ENCODE data around the gene GYPC.

The GYPC gene

DNA sequence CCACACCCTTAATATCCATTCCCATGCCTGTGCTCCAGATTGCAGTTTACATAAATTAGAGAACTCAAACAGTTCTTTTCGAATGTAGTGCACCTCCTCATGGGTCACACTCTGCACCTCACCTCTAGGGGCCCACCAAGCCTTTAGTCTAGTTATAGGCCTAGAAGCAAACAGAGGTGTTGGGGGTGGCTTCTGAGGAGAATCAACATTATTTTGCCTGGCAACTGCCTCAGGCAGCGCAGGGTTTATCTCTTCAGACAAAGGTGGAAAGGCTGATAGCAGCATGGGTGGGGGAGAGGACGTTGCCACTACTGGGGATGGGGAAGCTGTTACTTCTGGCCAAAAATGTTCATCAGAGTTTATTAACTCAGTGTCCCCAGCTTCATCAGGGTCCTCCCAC is 5.0 kb upstream of the GYPC start:
- DNase-seq (ENCODE audit: low read depth) = no peak

DNA sequence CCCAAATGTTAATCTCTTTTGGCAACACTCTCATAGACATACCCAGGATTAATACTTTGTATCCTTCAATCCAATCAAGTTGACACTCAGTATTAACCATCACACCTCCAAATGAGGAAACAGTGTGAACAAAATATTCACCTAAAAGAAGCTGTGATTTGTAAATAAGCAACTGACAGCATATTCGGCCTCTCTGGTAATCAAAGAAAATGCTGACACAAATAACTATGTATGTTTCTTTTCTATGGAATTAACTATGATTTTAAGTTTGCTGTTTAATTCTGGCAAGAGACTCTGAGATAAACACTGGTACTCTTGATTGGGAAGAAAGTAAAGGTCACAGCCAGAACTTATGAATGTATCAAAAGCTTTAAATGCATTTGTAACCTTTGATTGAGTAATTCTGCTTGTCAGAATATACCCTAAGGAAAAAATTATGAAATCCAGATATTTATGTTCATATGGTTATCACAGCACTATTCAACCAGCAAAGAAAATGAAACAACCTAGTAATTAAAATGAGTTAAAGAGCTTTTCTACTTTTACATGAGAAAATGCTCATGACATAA is 3.6 kb upstream of the GYPC start:
- no peak for DNase-seq (ENCODE audit: low read depth)

- no peak for DNase-seq (ENCODE audit: low read depth)
Measured at GRCh38 chr2:126653109-126653508, 2.8 kb upstream of the GYPC start.

- DNase-seq (ENCODE audit: low read depth) = no peak
Measured at GRCh38 chr2:126653761-126654160, 2.2 kb upstream of the GYPC start.

DNA sequence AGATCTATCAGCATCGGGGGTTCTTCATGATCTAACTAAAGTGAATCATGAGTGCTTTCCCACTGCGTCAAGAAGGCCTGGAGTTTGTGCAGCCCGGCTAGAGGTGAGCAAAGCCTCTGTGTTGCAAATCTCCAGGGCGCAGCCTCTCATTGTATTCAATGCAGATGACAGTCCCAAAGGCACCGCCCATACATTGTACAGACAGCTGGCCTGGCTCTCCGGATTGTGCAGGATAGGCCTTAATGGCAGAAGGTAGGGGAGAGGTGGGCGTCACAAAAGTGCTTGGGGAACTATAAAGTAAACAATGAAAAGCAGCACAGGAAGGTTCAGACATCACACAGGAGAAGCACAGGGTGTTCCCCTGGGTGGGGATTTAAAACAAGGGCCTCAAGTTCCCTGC is 907 bp upstream of the GYPC start:
- no peak for DNase-seq (ENCODE audit: low read depth)

DNA sequence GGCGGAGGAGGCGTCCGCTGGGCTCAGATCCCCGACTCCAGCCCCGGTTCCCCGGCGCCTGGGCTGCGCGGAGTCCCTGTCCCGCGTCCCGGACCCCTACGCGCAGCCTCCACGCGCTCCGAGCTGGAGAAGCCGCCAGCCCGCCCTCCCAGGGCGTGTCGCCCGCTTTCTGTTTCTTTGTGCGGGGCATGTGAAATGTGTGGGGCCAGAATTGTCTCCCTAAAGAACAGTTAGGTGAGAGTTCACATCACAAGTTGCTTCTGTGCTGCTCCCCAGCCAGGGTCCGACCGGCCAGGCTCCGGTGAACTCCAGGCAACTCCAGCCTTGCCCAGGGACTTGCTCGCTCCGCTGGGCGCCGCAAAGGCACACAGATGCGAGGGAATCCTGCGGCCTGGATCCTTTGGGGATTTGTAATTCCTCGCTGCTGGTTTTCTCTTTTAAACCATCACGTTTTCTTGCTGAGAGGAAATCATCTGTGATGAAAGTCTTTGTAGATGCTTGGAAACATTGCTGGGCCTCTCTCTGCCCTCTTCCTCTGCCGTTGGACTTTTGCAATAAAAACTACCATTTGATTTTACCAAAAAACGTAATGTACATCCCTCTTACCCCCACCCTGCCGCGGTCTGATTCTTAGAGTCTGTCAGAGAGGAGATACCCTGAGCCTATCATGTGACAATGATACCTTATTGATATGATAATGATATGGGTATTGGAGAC is 631 bp downstream of the GYPC start:
- no peak for DNase-seq (ENCODE audit: low read depth)

DNA sequence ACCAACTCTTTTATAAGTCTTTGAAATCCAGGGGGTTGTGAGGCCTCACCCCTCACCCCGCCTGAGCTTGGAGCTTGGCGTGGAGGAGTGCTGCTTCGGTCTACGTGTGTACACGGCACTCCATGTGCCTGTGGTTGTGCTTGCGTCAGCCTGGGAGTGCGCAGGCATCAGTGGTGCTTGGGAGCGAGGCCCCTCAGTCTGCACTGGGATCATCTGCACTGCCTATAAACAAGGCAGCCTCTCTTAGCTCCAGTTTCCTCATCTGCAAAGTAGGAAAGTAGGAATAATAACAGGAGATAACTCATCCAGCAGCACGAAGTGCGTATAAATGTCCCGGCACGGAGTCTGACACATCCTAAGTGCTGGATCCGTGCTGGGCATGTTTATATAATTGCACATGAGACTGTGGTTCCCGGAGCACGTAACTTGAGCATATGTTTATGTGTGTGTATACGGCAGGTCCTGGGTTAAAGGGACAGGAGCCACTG is 1.2 kb downstream of the GYPC start:
- peak; percentile 74 for DNase-seq (ENCODE audit: low read depth)

DNA sequence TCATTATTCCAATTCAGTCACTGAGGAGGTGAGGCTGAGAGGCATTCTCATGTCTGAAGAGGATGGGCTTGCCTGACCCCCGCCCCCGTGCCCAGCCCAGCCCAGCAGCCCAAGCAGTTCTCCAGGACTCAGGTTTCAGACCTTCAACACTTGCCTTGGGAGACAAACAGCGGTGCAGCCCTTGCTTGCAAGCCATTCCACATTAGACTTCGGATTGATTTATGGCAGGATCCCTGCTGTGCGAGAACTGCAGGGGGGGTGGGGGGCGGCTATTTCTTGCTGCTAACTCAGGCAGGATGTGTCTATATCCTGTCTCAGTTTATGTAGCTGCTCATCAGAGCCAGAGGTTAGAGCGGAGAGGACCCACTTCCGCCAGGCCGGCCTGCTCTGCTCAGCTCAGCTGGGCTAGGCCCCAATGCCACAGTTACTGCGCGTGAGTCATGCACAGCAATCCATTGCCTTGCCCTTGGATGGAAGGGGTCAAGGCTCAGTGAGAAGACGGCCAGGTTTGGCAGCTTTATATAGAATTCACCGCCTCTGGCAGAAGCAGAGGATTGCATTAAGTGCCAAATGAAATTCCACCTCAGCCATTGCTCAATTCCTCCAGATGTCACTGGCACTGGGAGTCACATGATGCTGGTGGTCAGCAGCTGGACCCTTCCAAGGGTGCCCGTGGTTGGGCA is 1.8 kb downstream of the GYPC start:
- DNase-seq (ENCODE audit: low read depth) = peak; percentile 98

GRCh38 chr2:126658319-126658904 is 2.5 kb downstream of the GYPC start:
- no peak for DNase-seq (ENCODE audit: low read depth)

- no peak for DNase-seq (ENCODE audit: low read depth)
Measured at GRCh38 chr2:126658905-126659561, 3.1 kb downstream of the GYPC start.

DNA sequence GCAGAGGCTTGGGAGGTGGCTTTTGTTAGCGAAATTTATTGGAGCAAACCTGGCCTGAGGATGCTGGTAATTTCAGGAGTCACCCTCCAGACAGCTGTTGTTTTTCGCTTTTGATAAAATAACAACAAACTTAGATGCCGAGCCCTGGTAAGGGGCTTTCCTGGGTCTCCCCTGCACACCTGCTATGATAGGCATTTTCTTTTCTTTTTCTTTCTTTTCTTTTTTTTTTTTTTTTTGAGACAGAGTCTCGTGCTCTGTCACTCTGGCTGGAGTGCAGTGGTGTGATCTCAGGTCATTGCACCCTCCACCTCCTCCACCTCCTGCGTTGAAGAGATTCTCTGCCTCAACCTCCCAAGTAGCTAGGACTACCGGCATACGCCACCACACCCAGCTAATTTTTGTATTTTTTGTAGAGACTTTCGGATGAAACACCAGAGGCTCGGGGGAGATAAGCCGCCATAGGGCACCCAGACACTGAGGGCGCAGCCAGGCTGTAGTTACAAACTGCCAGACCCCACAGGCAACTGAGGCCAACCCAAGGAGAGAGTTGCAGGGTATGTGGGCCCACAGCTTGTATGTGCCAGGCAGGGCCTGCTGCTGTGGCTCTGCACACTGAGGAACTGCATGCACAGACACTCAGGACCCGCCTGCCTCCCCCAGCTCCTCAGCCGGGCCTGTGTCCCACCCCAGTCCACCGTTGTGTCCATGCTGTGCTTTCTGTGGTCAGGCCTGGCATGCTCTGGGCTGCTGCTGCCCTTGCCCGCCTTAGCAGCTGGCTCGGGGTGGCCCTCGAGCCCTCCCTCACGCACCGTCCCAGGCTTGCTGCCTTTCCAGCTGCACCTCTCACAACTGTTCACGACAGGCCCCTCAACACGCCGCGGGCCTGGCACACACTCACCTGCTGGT is 3.9 kb downstream of the GYPC start:
- DNase-seq (ENCODE audit: low read depth) = no peak

- no peak for DNase-seq (ENCODE audit: low read depth)
Measured at GRCh38 chr2:126660971-126661370, 5.0 kb downstream of the GYPC start.

- no peak for DNase-seq (ENCODE audit: low read depth)
Measured at GRCh38 chr2:126661702-126662500, 5.9 kb downstream of the GYPC start.

GRCh38 chr2:126662621-126663020 is 6.7 kb downstream of the GYPC start:
- no peak for DNase-seq (ENCODE audit: low read depth)

- no peak for DNase-seq (ENCODE audit: low read depth)
Measured at GRCh38 chr2:126663184-126663963, 7.4 kb downstream of the GYPC start.

GRCh38 chr2:126664234-126664633 is 8.3 kb downstream of the GYPC start:
- no peak for DNase-seq (ENCODE audit: low read depth)

DNA sequence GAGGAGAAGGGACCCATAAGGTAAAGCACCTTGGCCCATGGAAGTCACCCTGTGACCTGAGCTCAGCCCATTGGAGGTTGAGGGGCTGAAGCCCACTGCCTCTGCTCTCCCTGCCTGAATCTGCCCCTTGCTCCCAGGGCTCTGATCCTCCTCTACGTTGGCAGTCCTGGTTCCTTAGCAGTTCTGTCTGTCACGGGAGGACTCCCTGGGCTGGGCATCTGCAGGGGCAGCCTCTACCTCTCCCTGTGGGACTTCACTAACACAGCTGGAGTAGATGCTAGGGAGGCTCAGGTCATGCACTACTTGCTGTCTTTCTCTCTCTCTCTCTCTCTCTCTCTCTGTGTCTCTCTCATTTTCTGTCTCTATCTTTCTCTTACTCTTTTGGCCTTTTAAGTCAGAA is 8.7 kb downstream of the GYPC start:
- DNase-seq (ENCODE audit: low read depth) = no peak

DNA sequence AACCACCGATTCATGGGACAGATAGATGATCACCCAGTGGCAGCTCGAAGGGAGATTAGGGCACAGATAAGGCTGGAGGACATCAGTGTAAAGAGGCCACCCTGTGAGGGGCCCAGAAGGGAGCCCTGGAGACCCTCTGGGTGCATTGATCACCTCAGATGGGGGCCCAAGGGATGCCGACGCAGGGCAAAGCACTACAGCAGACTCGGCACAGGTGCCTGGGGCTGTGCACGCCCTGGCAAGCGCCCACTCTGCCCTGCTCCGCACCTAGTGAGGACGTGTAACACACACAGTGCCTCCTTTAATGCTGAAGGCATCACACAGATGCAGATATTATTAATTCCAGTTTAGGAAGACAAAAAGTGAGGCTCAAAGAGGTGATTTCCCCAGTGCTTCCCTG is 9.5 kb downstream of the GYPC start:
- DNase-seq (ENCODE audit: low read depth) = no peak

GRCh38 chr2:126668254-126668653 is 12.3 kb downstream of the GYPC start:
- DNase-seq (ENCODE audit: low read depth) = no peak

DNA sequence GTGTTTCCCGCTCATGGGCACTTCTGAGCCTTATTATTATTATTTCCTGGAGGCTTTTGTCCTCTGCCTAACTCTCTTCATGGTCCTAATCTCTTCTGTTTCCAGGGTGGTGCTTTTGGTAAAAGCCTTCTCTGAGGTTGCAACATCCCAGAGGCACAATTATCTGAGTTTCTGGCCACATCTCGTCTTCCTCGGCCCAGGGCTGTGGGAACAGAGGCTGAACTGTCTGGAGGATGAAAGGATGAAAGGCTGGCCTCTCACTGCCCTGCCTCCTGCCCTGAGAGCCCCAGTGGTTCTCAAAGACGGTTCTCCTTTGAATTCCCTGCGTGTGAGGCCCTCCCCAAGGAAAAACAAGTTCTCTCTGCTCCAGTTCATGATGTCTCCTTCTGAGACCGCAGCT is 13.8 kb downstream of the GYPC start:
- no peak for DNase-seq (ENCODE audit: low read depth)

All from fibroblast of the conjunctiva (primary cell).